Measurements from ENCODE around the gene FLYWCH1. TPM values are rescaled to one million over a fixed set of nuclear protein-coding genes. Genes with fewer than 3 reads are reported as not detected.
"Not testable (repeated sequence)": the region's sequence is repeated elsewhere in the genome, so short reads cannot be mapped to it uniquely, and the experiment has no call there.

The FLYWCH1 gene
- total RNA-seq, 1 donor from 2014 or later = 16.4 TPM

DNA sequence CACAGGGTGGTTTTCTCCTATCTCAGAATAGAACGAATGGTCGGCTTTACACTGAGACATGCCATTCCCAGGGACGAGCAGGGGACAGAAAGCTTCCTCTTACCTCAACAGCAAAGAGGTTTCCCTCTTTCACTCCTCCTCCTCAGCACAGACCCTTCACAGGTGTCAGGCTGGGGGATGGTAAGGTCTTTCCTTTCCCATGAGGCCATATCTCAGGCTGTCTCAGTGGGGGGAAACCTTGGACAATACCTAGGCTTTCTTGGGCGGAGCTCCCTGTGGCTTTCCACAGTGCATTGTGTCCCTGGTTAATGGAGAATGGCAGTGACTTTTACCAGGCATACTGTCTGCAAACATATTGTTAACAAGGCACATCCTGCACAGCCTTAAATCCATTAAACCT is 16.4 kb downstream of the FLYWCH1 start:
- ATAC-seq = not testable (repeated sequence)

DNA sequence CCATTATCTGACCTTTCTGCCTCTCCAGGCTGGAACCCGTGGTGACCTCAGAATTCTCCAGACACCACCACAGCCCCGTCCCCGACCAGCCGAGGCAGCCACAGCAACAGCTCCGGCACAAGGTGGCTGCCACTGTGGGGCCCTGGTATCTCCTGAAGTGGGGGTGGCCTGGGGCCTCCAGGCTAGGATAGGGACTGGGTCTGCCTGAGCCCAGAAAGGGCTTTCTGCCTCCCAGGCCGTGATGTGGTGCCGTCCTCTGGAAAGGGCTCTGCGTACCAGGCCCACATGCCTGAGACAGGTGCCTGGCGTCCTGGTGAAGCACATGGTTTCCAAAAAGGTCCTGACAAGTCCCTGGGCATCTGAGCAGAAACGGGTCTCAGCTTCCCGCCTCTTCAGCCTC is 17.1 kb downstream of the FLYWCH1 start:
- ATAC-seq = no peak

DNA sequence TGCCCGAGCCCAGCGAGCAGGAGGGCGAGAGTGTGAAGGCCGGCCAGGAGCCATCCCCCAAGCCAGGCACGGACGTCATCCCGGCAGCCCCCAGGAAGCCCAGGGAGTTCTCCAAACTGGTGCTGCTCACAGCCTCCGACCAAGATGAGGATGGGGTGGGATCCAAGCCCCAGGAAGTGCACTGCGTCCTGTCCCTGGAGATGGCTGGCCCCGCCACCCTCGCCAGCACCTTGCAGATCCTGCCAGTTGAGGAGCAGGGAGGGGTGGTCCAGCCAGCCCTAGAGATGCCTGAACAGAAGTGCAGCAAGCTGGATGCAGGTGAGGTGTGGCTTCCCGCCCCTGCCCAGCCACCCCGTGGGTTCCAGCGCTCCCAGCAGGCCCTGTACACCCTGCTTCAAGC is 18.0 kb downstream of the FLYWCH1 start:
- no peak for ATAC-seq

DNA sequence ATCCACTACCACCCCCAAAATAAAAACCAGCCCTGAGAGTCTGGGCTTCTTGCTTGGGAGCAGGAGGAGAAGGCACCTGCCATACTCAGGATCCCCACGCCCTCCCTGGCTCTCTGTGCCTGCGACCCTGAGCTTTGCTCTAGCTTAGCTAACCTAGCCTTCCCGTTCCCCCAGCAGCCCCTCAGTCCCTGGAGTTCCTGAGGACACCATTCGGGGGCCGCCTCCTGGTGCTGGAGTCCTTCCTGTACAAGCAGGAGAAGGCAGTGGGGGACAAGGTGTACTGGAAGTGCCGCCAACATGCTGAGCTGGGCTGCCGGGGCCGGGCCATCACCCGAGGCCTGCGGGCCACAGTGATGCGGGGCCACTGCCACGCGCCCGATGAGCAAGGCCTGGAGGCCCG is 18.5 kb downstream of the FLYWCH1 start:
- ATAC-seq = no peak

DNA sequence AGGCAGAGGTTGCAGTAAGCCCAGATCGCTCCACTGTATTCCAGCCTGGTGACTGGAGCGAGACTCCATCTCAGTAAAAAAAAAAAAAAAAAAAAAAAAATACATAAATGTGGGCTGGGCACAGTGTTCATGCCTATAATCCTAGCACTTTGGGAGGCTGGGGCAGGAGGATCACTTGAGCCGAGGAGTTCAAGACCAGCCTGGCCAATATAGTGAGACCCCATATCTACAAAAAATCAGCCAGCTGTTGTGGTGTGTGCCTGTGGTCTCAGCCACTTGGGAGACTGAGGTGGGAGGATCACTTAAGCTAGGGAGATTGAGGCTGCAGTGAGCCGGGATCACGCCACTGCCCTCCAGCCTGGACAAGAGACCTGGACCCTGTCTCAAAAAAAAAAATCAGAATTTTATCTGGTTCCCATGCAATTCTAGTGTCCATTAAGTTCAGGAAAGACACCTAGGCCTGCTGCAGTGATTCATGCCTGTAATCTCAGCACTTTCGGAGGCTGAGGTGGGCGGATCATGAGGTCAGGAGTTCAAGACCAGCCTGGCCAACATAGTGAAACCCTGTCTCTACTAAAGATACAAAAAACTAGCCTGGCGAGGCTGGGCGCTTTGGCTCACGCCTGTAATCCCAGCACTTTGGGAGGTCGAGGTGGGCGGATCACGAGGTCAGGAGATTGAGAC is 19.6 kb downstream of the FLYWCH1 start:
- ATAC-seq = not testable (repeated sequence)

DNA sequence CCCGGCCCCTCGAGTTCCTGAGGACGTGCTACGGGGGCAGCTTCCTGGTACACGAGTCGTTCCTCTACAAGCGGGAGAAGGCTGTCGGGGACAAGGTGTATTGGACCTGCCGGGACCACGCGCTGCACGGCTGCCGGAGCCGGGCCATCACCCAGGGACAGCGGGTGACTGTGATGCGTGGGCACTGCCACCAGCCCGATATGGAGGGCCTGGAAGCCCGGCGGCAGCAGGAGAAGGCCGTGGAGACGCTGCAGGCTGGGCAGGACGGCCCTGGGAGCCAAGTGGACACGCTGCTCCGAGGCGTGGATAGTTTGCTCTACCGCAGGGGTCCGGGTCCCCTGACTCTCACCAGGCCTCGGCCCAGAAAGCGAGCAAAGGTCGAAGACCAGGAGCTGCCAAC is 21.4 kb downstream of the FLYWCH1 start:
- ATAC-seq = no peak

DNA sequence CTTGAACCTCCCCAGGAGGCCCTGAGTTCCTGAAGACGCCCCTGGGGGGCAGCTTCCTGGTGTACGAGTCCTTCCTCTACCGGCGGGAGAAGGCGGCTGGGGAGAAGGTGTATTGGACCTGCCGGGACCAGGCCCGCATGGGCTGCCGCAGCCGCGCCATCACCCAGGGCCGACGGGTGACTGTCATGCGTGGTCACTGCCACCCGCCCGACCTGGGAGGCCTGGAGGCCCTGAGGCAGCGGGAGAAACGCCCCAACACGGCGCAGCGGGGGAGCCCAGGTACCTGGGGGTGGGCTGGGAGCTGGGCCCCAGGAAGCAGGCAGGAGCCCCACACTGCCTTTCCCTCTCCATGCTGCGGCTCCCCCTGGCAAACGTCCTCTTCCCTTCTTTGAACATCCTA is 22.0 kb downstream of the FLYWCH1 start:
- no peak for ATAC-seq

DNA sequence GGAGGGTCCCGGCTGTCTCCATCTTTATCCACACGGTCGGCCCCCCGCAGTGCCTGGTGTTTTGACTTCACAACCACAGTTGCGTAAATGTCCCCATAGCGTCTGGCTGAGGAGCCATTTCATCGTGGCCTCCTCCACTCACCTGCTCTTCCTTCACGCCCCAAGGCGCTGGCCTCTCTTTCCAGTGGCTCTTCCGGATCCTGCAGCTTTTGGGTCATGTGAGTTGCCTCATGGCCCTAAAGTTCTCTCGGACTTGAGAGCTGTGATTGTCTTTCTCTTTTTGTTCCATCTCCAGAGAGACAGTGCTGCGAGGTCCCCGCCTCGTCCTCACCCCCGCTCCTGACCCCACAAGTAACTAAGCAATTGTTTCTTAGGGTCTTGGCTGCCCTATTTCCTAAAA is 22.7 kb downstream of the FLYWCH1 start:
- no peak for ATAC-seq

DNA sequence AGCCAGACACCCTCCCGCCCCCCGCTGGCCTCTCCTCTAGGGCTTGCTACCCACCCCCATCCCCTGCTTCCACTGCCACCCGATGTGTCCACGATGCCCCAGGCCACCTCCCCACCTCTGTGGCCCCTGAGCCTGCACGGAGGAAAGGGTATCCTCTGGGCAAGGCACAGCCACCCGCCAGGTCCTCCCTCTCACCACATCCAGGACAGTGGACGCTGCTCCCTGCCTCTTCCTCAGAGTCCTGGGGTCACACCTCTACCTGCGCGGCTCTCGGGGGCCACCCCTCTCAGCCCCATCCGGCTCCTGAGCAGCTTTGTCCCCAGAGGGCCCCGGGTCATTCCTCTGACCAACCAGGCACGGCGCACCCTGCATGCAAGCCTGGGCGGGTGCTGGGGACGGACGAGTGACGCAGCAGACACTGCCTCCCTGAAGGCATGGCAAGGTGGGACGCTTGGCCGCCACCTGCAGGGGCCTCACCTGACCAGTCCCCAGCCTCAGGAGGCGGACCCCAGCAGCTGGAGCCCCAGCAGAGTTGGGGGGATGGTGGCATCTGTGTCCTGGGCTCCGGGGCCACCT is 24.8 kb downstream of the FLYWCH1 start:
- peak; percentile 16 for ATAC-seq

DNA sequence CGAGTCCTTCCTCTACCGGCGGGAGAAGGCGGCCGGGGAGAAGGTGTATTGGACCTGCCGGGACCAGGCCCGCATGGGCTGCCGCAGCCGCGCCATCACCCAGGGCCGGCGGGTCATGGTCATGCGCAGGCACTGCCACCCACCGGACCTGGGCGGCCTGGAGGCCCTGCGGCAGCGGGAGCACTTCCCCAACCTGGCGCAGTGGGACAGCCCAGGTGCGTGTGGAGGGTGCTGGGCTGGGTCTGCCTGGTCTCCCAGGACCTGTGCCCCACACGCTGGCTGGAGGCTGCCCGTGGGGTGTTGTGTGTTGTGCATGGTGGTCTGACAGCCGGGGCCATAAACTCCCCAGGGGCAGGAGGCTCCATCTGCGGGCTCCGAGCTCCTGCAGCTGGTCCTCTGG is 25.4 kb downstream of the FLYWCH1 start:
- peak; percentile 8 for ATAC-seq

DNA sequence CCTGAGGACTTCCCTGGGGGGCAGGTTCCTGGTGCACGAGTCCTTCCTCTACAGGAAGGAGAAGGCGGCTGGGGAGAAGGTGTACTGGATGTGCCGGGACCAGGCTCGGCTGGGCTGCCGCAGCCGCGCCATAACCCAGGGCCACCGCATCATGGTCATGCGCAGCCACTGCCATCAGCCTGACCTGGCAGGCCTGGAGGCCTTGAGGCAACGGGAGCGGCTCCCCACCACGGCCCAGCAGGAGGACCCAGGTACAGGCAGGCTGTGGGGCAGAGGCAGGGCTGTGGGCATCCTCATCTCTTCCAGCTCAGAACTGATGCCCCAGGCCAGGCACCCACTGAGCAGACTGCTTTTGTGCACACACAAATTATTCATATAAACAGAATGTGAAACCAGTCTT is 26.5 kb downstream of the FLYWCH1 start:
- ATAC-seq = no peak

DNA sequence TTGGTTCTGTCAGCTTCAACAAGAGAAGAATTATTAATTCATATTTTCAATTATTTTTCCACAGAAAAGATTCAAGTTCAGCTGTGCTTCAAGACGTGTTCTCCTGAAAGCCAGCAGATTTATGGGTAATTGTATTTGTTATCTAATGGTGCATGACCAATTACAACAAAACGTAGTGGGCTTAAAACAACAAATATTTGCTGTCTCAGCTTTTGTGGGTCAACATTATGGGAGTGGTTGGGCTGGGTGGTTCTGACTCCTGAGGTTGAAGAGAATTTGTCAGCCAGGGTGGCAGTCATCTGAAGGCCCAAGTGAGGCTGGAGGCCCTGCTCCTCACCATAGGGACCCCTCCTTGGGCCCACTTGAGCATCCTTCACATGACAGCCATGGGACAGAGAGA is 28.2 kb downstream of the FLYWCH1 start:
- ATAC-seq = no peak

DNA sequence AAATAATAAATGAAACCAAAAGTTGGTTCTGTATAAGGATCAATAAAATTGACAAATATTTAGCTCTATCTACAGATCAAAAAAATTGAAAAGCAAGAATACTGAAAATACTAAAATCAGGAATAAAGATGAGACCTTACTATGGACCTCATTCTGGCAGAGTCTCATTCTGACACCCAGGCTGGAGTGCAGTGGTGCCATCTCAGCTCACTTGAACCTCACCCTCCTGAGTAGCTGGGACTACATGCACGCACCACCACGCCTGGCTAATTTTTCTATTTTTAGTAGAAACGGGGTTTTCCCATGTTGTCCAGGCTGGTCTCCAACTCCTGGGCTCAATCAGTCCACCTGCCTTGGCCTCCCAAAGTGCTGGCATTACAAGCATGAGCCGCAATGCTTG is 30.3 kb downstream of the FLYWCH1 start:
- ATAC-seq = no peak

DNA sequence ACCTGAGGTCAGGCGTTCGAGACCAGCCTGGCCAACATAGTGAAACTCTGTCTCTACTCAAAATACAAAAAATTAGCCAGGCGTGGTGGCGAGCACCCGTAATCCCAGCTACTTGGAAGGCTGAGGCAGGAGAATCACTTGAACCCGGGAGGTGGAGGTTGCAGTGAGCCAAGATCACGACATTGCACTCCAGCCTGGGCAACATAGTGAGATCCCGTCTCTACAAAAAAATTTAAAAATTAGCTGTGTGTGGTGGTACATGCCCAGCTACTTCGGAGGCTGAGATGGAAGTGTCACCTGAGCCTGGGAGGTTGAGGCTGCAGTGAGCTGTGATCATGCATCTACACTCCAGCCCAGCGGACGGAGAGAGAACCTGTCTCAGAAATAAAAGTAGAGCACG is 32.0 kb downstream of the FLYWCH1 start:
- ATAC-seq = not testable (repeated sequence)

DNA sequence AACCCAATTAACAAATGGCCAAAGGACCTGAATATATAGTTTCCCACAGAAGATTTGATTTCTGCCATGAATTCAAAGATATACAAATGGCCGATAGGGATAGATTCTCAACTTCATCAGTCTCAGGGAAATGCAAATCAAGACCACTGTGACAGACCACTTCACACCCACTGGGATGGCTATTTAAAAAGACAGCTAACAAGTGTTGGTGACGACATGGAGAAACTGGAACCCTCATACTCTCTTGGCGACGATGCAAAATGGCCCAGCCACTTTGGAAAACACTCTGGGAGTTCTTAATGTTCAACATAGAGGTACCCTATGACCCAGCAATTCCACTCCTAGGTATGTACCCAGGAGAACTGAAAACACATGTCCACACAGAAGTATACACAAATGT is 34.9 kb downstream of the FLYWCH1 start:
- no peak for ATAC-seq

DNA sequence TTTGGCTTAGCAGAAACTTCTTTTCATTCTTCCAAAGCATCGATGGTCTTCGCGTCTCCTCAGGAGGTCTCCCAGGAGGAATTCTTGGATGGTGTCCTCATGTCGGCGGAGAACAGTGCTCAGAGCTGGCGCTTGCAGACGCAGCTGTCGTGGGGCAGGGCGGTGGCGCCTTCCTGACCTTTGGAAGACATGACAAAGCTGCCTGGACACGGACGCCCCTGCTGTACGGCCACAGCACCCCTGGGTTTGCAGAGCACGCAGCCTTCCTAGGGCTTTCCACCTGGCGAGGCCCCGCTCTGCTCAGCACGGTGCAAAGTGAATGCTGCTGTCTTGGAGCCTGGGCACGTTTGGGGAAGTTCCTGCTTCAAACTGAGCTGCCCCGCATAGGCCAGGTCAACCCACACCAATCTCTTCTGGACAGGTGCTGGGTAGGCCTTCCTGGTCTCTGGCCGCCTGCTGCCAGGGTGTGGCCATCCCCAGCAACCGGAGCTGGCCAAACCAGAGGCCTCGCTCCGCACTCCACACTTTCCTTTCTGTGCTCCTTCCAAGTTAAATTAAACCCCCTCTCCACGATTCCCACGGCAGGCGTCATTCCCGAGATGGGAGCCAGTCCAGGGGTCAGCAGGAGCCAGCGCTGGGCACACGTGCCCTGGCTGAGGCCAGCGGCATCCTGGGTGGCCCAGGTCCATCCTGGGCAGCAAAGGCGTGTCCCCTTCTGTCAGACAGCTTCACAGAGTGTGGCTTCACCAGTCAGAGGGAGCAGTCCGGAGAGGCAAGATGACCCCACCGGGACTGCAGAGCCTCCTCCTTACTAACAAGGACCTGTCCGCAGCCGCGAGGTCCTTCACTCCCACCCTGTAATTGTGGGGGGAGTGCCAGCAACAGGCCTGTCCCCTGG is 37.3 kb downstream of the FLYWCH1 start:
- ATAC-seq = no peak

DNA sequence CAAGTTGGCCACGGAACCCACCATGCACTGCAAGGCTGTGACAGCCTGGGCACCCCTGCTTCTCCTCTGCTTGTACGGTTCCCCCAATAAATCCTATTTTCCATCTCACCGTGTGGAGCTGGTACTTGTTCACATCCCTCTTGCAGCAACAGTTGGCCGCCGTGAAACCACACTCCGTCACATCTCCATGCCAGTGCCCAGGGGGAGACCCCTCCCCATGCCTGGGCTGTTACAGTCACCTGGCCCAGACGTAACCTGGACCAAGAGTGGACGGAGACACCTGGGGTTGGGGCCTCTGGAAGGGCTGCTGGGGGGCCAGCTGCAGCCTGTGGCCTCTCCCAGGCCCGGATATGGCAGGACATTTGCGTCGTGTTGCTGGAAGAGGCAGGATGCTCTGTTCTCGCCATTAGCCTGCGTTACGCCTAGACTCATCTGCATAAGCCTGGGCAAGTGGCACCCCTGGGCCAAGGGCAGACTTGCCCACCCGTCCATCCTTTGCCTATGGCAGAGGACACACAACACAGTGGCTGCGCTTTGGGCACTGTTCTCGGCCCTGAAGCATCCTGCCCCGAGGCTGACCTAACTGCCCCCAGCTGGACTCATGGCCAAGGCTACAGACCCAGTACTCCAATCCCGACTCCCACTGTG is 38.1 kb downstream of the FLYWCH1 start:
- no peak for ATAC-seq

DNA sequence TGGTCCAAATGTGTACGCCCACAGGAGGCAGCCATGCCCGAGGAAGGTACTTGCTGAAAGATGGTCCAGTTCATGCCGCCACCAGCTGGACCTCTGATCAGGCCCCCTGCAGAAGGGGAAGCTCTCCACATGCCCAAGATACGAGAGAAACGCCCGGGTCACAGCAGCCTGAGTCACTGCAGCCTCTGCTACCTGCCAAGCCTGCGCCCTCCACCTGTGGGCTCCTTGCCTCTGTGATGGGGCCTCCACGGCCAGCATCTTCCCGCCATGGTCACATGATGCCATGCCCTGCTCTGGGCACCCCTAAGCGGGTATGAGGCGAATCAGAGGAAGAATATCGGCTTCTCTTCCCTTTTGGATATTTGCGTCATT is 38.6 kb downstream of the FLYWCH1 start:
- no peak for ATAC-seq

DNA sequence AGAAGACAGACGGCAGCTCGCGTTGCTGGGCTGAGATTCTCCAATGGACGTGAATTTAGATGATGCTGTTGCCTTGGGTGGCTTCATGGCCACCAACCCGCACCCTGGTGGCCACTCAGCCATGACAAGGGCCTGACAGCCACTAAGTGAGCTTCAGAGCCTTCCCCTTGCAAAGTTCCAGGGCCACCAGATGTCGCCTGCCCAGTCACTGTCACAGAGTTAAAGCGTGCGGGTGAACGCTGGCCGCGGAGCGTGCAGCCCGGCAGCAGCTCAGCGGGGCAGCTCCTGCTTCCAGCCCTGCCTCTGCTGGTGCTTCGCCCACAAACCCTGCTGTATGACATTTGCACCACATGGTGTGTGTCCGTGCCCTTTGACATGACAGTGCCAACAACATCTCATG is 39.0 kb downstream of the FLYWCH1 start:
- no peak for ATAC-seq

DNA sequence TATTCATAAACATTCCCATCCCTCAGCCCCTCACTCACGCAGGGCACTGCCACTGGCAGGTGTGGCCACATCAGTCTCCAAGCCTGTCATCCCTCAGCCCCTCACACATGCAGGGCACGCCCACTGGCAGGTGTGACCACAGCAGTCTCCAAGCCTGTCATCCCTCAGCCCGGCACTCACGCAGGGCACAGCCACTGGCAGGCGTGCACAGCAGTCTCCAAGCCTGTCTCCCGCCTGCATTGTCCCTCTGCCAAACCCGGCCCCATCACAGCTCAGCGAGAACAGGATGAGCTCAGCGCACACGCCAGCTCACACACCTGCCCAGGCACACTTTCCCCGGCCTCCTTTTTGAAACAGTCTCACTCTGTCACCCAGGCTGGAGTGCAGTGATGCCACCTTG is 40.9 kb downstream of the FLYWCH1 start:
- peak; percentile 82 for ATAC-seq

DNA sequence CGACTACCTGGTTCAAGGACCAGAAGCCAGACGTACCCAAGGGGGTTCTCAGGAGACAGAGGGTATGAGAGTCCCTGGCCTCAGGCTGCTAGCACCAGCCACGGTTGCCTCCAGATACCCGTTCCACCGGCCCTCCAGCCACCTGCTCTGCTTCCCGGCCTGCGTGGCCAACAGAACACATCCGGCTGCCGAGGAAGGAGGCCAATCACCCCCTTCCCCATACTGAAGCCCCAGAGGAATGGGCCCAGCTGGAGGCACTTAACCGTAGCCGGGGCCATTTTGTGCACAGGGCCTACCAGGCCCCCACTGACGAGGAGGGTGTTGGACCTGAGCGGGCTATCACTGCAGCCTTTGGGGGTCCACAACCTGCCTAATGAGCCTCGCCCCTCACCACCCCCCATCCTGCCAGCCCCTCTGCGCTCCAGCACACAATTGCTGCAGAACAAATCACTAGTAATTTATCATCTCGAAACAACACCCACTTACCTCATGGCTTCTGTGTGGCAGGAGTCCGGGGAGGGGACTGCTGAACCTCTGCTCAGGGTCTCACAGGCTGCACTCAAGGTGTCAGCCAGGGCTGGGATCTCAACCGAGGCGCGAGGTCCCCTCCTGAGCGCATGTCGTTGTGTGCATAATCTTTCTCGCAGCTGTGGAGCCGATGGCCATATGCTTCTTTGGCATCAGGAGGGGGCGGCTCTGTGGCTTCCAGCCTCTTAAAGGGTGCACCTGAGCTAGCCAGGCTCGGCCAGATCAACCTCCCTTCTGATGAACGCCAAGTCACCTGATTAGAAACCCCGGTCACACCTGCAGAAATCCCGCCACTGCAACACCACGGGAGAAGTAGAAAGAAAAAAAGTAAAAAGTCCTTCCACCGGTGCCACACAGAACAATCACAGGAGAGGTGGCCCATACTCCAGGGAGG is 42.2 kb downstream of the FLYWCH1 start:
- ATAC-seq = no peak

Data from esophagus mucosa (tissue), 1 donor.